Measurements from ENCODE around the gene UQCC3. TPM values are rescaled to one million over a fixed set of nuclear protein-coding genes. Genes with fewer than 3 reads are reported as not detected.
"Not testable (repeated sequence)": the region's sequence is repeated elsewhere in the genome, so short reads cannot be mapped to it uniquely, and the experiment has no call there.

The UQCC3 gene
- total RNA-seq, 2 experiments from 2014 or later: 4.1 to 6.4 TPM

DNA sequence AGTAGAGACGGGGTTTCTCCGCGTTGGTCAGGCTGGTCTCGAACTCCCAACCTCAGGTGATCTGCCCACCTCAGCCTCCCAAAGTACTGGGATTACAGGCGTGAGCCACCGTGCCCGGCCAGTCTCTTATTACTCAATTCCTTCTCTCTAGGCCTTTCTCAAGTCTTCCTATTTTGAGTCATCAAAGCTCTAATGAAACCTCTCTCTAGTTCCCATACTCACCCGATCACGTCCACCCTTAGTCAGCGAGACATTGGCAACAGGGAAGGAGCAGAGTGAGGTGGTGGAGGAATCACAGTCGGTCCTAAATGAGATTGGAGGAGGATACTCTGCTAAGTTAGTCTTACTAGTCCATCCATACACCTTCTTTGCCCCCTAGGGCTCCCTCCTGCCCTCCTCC lies 30.8 kb downstream of the UQCC3 start:
- ChIA-PET CTCF (no interaction called here), POLR2A (no interaction called here)
- no peak for DNase-seq
- Mint-ChIP-seq H3K36me3 (ENCODE audit: low read depth) (peaks cover 20% of the 10 kb centered on the region), H3K9me3 (ENCODE audit: low read depth) (no peaks in the 10 kb centered on the region), H3K27ac (no peak overlapping the region), H3K4me3 (no peak overlapping the region), H3K27me3 (no peaks in the 10 kb centered on the region), H3K4me1 (peaks cover 21% of the 10 kb centered on the region)
- no peak for ATAC-seq
- intact Hi-C loops (cut with DNase I, micrococcal nuclease): no loop called here

GRCh38 chr11:62703921-62704320 lies 32.4 kb downstream of the UQCC3 start:
- H3K4me1 Mint-ChIP-seq: peaks cover 35% of the 10 kb centered on the region
- H3K27ac Mint-ChIP-seq; ATAC-seq; H3K4me3 Mint-ChIP-seq; H3K27me3 Mint-ChIP-seq; POLR2A ChIA-PET; DNase-seq; H3K9me3 Mint-ChIP-seq (ENCODE audit: low read depth); intact Hi-C loops (cut with DNase I, micrococcal nuclease): not testable (repeated sequence)
- peaks cover 23% of the 10 kb centered on the region for H3K36me3 Mint-ChIP-seq (ENCODE audit: low read depth)
- CTCF ChIA-PET: interaction anchor here (0.7 kb wide), 1 partner anchor 314 kb away, joined by 3 read pairs; no protein-coding TSS in a partner anchor

- ChIA-PET CTCF (interaction anchor here (0.6 to 2.5 kb wide), 4 partner anchors 10 to 25 kb away, joined by 4 to 8 read pairs (median 6); partner anchors contain the start of gene HNRNPUL2), POLR2A (interaction anchor here (0.6 to 2.6 kb wide), 4 partner anchors 21 to 136 kb away, joined by 3 to 9 read pairs (median 6); partner anchors contain the start of genes C11orf98 and CSKMT)
- H3K4me3 Mint-ChIP-seq: peak overlapping the region; percentile 82
- H3K36me3 Mint-ChIP-seq (ENCODE audit: low read depth): peaks cover 35% of the 10 kb centered on the region
- ATAC-seq: no peak
- H3K4me1 Mint-ChIP-seq: peaks cover 44% of the 10 kb centered on the region
- no peak for DNase-seq
- no peaks in the 10 kb centered on the region for H3K27me3 Mint-ChIP-seq
- peak overlapping the region; percentile 51 for H3K27ac Mint-ChIP-seq
- no peaks in the 10 kb centered on the region for H3K9me3 Mint-ChIP-seq (ENCODE audit: low read depth)
- intact Hi-C loops (cut with DNase I, micrococcal nuclease): loop anchor here in 1 of 2 experiments (5.0 kb wide), 2 partner anchors 33 to 113 kb away; partner anchors contain the start of genes LBHD1, TUT1 and UQCC3
These were observed 33.9 kb downstream of the UQCC3 start for GRCh38 chr11:62705413-62705812.

- CTCF ChIA-PET: interaction anchor here (0.6 to 2.5 kb wide), 8 partner anchors 11 to 111 kb away, joined by 3 to 8 read pairs (median 4); partner anchors contain the start of gene HNRNPUL2
- POLR2A ChIA-PET: interaction anchor here (0.6 to 2.6 kb wide), 9 partner anchors 22 to 150 kb away, joined by 3 to 9 read pairs (median 4); partner anchors contain the start of genes B3GAT3, C11orf98, CSKMT and MTA2
- intact Hi-C loops (cut with DNase I, micrococcal nuclease): loop anchor here (1.0 to 5.0 kb wide), 9 partner anchors 27 to 126 kb away; partner anchors contain the start of genes C11orf98 (in 1 of the 2), CSKMT (in 1 of the 2), EML3 (in 1 of the 2) and LBHD1 (in 1 of the 2)
- Mint-ChIP-seq H3K27me3 (no peaks in the 10 kb centered on the region), H3K4me1 (peaks cover 46% of the 10 kb centered on the region), H3K9me3 (ENCODE audit: low read depth) (no peaks in the 10 kb centered on the region), H3K27ac (peak overlapping the region; percentile 51), H3K36me3 (ENCODE audit: low read depth) (peaks cover 39% of the 10 kb centered on the region), H3K4me3 (peak overlapping the region; percentile 82)
- peak; percentile 72 for ATAC-seq
- DNase-seq: peak; percentile 98
These were observed 34.7 kb downstream of the UQCC3 start for GRCh38 chr11:62705880-62706849.

- intact Hi-C loops (cut with DNase I, micrococcal nuclease): loop anchor here (1.0 to 5.0 kb wide), 9 partner anchors 28 to 125 kb away; partner anchors contain the start of genes C11orf98 (in 1 of the 2), CSKMT (in 1 of the 2), EML3 (in 1 of the 2) and LBHD1 (in 1 of the 2)
- Mint-ChIP-seq H3K36me3 (ENCODE audit: low read depth) (peaks cover 40% of the 10 kb centered on the region), H3K4me3 (peak overlapping the region; percentile 82), H3K27me3 (no peaks in the 10 kb centered on the region), H3K27ac (no peak overlapping the region), H3K4me1 (peaks cover 46% of the 10 kb centered on the region), H3K9me3 (ENCODE audit: low read depth) (no peaks in the 10 kb centered on the region)
- CTCF ChIA-PET: interaction anchor here (0.6 to 2.5 kb wide), 8 partner anchors 12 to 134 kb away, joined by 3 to 8 read pairs (median 4); partner anchors contain the start of genes C11orf98, CSKMT and HNRNPUL2
- POLR2A ChIA-PET: interaction anchor here (0.6 to 3.2 kb wide), 9 partner anchors 27 to 149 kb away, joined by 4 to 16 read pairs (median 5); partner anchors contain the start of genes B3GAT3, C11orf98, CSKMT and LBHD1
- ATAC-seq (no peak), DNase-seq (no peak)
These were observed 35.4 kb downstream of the UQCC3 start for GRCh38 chr11:62706850-62707247.

DNA sequence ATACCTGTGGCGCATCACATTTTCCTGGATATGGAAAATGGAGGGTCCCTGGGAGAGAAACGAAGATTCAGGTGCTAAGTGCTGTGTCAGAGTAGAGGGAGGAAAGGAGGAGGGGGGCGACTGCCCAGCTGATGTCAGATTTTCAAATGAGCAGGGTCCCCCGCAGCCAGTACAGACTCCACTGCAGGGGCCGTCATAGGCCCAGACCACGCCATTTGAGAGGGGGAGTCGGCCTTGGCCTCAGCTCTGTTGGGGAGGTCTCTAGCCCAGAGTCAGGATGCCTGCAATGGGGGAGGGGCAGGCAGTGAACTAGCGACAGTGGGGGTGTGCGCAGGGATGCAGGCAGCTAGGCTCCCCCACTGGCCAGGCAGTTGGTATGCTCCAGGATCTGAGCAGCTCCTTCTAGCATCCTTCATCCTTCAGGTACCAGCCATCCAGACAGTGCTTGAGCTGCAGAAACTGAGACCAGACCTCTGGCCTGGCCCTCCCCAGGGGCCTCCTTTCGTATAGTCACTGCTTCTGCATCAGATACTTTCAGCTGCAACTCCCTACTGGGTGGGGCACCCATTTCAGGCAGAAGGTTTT lies 35.9 kb downstream of the UQCC3 start, which contains the start of the genes BSCL2 and GNG3:
TSS of gene BSCL2 (minus strand) at position 148 of the 585 bp plus-strand sequence. CDS start 229 bp downstream, outside the sequence.
TSS of gene GNG3 (plus strand) at position 400 of the 585 bp plus-strand sequence. CDS start 620 bp downstream, outside the sequence.
- H3K4me3 Mint-ChIP-seq: peak within 1 kb of the TSS; percentile 86
- ATAC-seq: no peak
- CTCF ChIA-PET: interaction anchor here (0.6 to 1.6 kb wide), 6 partner anchors 20 to 135 kb away, joined by 3 to 8 read pairs (median 3); partner anchors contain the start of genes C11orf98, CSKMT and HNRNPUL2
- H3K27ac Mint-ChIP-seq: peak within 1 kb of the TSS; percentile 97
- DNase-seq: peak; percentile 33
- no peaks in the 10 kb centered on the region for H3K9me3 Mint-ChIP-seq (ENCODE audit: low read depth)
- H3K4me1 Mint-ChIP-seq: peaks cover 48% of the 10 kb centered on the region
- POLR2A ChIA-PET: interaction anchor here (0.6 to 3.2 kb wide), 8 partner anchors 27 to 148 kb away, joined by 4 to 16 read pairs (median 4); partner anchors contain the start of genes B3GAT3, C11orf98, CSKMT and LBHD1
- H3K27me3 Mint-ChIP-seq: no peaks in the 10 kb centered on the region
- H3K36me3 Mint-ChIP-seq (ENCODE audit: low read depth): peaks cover 38% of the 10 kb centered on the region
- intact Hi-C loops (cut with DNase I, micrococcal nuclease): loop anchor here (2.0 to 5.0 kb wide), 3 partner anchors 35 to 115 kb away; partner anchors contain the start of genes EML3 (in 1 of the 2), LBHD1 (in 1 of the 2), ROM1 (in 1 of the 2) and TUT1 (in 1 of the 2)

- Mint-ChIP-seq H3K27ac (peak overlapping the region; percentile 97), H3K4me3 (peak overlapping the region; percentile 86), H3K27me3 (no peaks in the 10 kb centered on the region), H3K4me1 (peaks cover 56% of the 10 kb centered on the region), H3K36me3 (ENCODE audit: low read depth) (peaks cover 42% of the 10 kb centered on the region), H3K9me3 (ENCODE audit: low read depth) (no peaks in the 10 kb centered on the region)
- DNase-seq (peak; percentile 13), ATAC-seq (no peak)
- ChIA-PET CTCF (interaction anchor here (0.5 to 1.8 kb wide), 8 partner anchors 9 to 169 kb away, joined by 3 to 6 read pairs (median 3); partner anchors contain the start of genes C11orf98 and CSKMT), POLR2A (interaction anchor here (0.5 to 3.2 kb wide), 10 partner anchors 22 to 1609 kb away, joined by 3 to 16 read pairs (median 6); partner anchors contain the start of genes C11orf98, CSKMT, LBHD1 and MTA2)
- intact Hi-C loops (cut with DNase I, micrococcal nuclease): loop anchor here (2.0 to 5.0 kb wide), 3 partner anchors 36 to 116 kb away; partner anchors contain the start of genes LBHD1 (in 1 of the 2), MTA2 (in 1 of the 2), TUT1 (in 1 of the 2) and UQCC3 (in 1 of the 2)
These were observed 36.9 kb downstream of the UQCC3 start for GRCh38 chr11:62708392-62708791.

- Mint-ChIP-seq H3K27me3 (no peaks in the 10 kb centered on the region), H3K9me3 (ENCODE audit: low read depth) (no peaks in the 10 kb centered on the region), H3K4me3 (peak overlapping the region; percentile 86), H3K4me1 (peaks cover 60% of the 10 kb centered on the region), H3K36me3 (ENCODE audit: low read depth) (peaks cover 44% of the 10 kb centered on the region), H3K27ac (peak overlapping the region; percentile 97)
- ChIA-PET POLR2A (interaction anchor here (0.5 to 3.2 kb wide), 14 partner anchors 9 to 1609 kb away, joined by 3 to 16 read pairs (median 3); partner anchors contain the start of genes C11orf98, CSKMT, HNRNPUL2 and LBHD1), CTCF (interaction anchor here (0.5 to 1.8 kb wide), 8 partner anchors 9 to 170 kb away, joined by 3 to 6 read pairs (median 4); no protein-coding TSS in a partner anchor)
- peak; percentile 65 for DNase-seq
- peak; percentile 20 for ATAC-seq
- intact Hi-C loops (cut with DNase I, micrococcal nuclease): loop anchor here (1.0 to 5.0 kb wide), 11 partner anchors 19 to 173 kb away; partner anchors contain the start of genes HNRNPUL2 (in 2 of the 2), TUT1 (in 2 of the 2), GANAB (in 1 of the 2) and INTS5 (in 1 of the 2)
These were observed 37.3 kb downstream of the UQCC3 start for GRCh38 chr11:62708793-62709192.

- ChIA-PET POLR2A (interaction anchor here (0.5 to 3.2 kb wide), 13 partner anchors 9 to 157 kb away, joined by 3 to 16 read pairs (median 3); partner anchors contain the start of genes C11orf98, CSKMT, HNRNPUL2 and LBHD1), CTCF (interaction anchor here (0.6 to 1.8 kb wide), 9 partner anchors 8 to 158 kb away, joined by 3 to 6 read pairs (median 3); partner anchors contain the start of gene LBHD1)
- peak; percentile 86 for ATAC-seq
- H3K27me3 Mint-ChIP-seq: no peaks in the 10 kb centered on the region
- peak overlapping the region; percentile 86 for H3K4me3 Mint-ChIP-seq
- DNase-seq: peak; percentile 98
- peaks cover 48% of the 10 kb centered on the region for H3K36me3 Mint-ChIP-seq (ENCODE audit: low read depth)
- intact Hi-C loops (cut with DNase I, micrococcal nuclease): loop anchor here (1.0 to 5.0 kb wide), 11 partner anchors 18 to 172 kb away; partner anchors contain the start of genes HNRNPUL2 (in 2 of the 2), TUT1 (in 2 of the 2), GANAB (in 1 of the 2) and INTS5 (in 1 of the 2)
- peaks cover 66% of the 10 kb centered on the region for H3K4me1 Mint-ChIP-seq
- peak overlapping the region; percentile 97 for H3K27ac Mint-ChIP-seq
- no peaks in the 10 kb centered on the region for H3K9me3 Mint-ChIP-seq (ENCODE audit: low read depth)
These were observed 38.0 kb downstream of the UQCC3 start for GRCh38 chr11:62709247-62710000.

Measured in activated CD4-positive, alpha-beta T cell treated with anti-CD3 and anti-CD28 coated beads for 36 hours (primary cell).